Activated T-helper 1 cell treated with Interleukin-2 at 50 U/mL for 16 hours (primary cell): ENCODE results near the gene ALOX5.
"Not testable (repeated sequence)": the region's sequence is repeated elsewhere in the genome, so short reads cannot be mapped to it uniquely, and the experiment has no call there.

Source experiments
- DNase-seq: peaks from one replicate; pipeline ENCODE4 v3.0.0-alpha.2; 2020; ENCODE audit warnings: low read depth

The ALOX5 gene

GRCh38 chr10:45468079-45468478 is 94.1 kb downstream of the ALOX5 start:
- no peak for DNase-seq

- peak; percentile 14 for DNase-seq
Observed at GRCh38 chr10:45470098-45471012, 96.3 kb downstream of the ALOX5 start.

GRCh38 chr10:45471059-45471458 is 97.0 kb downstream of the ALOX5 start:
- no peak for DNase-seq

- DNase-seq = no peak
Observed at GRCh38 chr10:45471531-45472310, 97.7 kb downstream of the ALOX5 start.

- no peak for DNase-seq
Observed at GRCh38 chr10:45473126-45473525, 99.1 kb downstream of the ALOX5 start.

GRCh38 chr10:45476559-45476958 is 102.5 kb downstream of the ALOX5 start:
- no peak for DNase-seq

- no peak for DNase-seq
Observed at GRCh38 chr10:45480294-45480693, 106.3 kb downstream of the ALOX5 start.

- not testable (repeated sequence) for DNase-seq
Observed at GRCh38 chr10:45481100-45481499, 107.1 kb downstream of the ALOX5 start.

GRCh38 chr10:45483002-45483401 is 109.0 kb downstream of the ALOX5 start:
- DNase-seq = no peak

GRCh38 chr10:45487735-45488134 is 113.7 kb downstream of the ALOX5 start:
- no peak for DNase-seq

- no peak for DNase-seq
Observed at GRCh38 chr10:45488365-45488764, 114.3 kb downstream of the ALOX5 start.

GRCh38 chr10:45490277-45490676 is 116.3 kb downstream of the ALOX5 start:
- no peak for DNase-seq

GRCh38 chr10:45491061-45491460 is 117.0 kb downstream of the ALOX5 start:
- no peak for DNase-seq
